Breast epithelium (tissue), 4 donors: ENCODE data around the gene C6orf132. TPM values are rescaled to one million over a fixed set of nuclear protein-coding genes. Genes with fewer than 3 reads are reported as not detected.
A peak's percentile ranks its signal among the peaks of the same experiment; 100 is the strongest.

ENCODE experiments used
- DNase-seq, 2 donors: peaks; one replicate each; pipeline ENCODE4 v3.0.0-alpha.2; 2019; ENCODE audit warnings: low spot score in 2 of 2
- H3K27ac ChIP-seq, 2 donors: fragments of 200-600 bp; sonication (generic) in 1 of 2; one replicate each; pipeline ENCODE4 v1.5.1; 2016 to 2019; ENCODE audit warnings: mild to moderate bottlenecking in 1 of 2
- H3K27me3 ChIP-seq, 2 donors: fragments of 200-600 bp; sonication (generic) in 1 of 2; one replicate each; pipeline versions ENCODE4 v1.5.1 to v1.6.0; 2017 to 2019; ENCODE audit warnings: control low read depth in 1 of 2, mild to moderate bottlenecking in 1 of 2
- H3K36me3 ChIP-seq: fragments of 200-600 bp; one replicate; pipeline ENCODE4 v1.5.1; 2019
- H3K4me1 ChIP-seq, 2 donors: fragments of 200-600 bp; sonication (generic); one replicate each; pipeline ENCODE4 v1.5.1; 2016 to 2019; ENCODE audit warnings: control low read depth in 1 of 2
- H3K4me3 ChIP-seq, 3 donors: fragments of 200-600 bp; sonication (generic); 1 replicate in 2 of 3; 2 replicates in 1 of 3; pipeline ENCODE4 v1.5.1; 2016 to 2019; ENCODE audit warnings: mild to moderate bottlenecking in 3 of 3, moderate library complexity in 2 of 3
- H3K9me3 ChIP-seq, 2 donors: fragments of 200-600 bp; sonication (generic) in 1 of 2; one replicate each; pipeline ENCODE4 v1.5.1; 2016 to 2019; ENCODE audit warnings: control low read depth in 1 of 2
- POLR2A ChIP-seq: fragments of 450-650 bp; IDR thresholded peaks from one replicate; pipeline ENCODE4 v1.6.1; 2016; ENCODE audit warnings: antibody characterized with exemption, mild to moderate bottlenecking, moderate library complexity
- POLR2AphosphoS5 ChIP-seq, 3 donors: sonication (generic); formaldehyde crosslinking; IDR thresholded peaks; one replicate each; pipeline ENCODE4 v1.6.1; 2017; ENCODE audit warnings: antibody characterized with exemption in 3 of 3
- intact Hi-C: fragments of 100-400 bp; cut with DNase I; formaldehyde crosslinking; loops from one replicate; pipeline ENCODE4 v1.15.1; 2023; ENCODE audit warnings: low total_unique reads
- total RNA-seq, 3 donors: library from RNA; depleted of rRNA; stranded (reverse); fragments of >200 nt; gene quantifications; one replicate each; pipeline ENCODE4 v1.1.0, GENCODE V29; 2016
- TF ChIP-seq, protein P1 (sequence below), 3 donors: fragments of 450-650 bp; IDR thresholded peaks; one replicate each; pipeline ENCODE4 v1.5.1; 2016 to 2017; ENCODE audit warnings: antibody characterized with exemption in 3 of 3, mild to moderate bottlenecking in 3 of 3, moderate library complexity in 3 of 3

C6orf132 gene
- total RNA-seq, 3 donors from 2014 or later = 4.2 to 20.2 (median 10.2) TPM

DNA sequence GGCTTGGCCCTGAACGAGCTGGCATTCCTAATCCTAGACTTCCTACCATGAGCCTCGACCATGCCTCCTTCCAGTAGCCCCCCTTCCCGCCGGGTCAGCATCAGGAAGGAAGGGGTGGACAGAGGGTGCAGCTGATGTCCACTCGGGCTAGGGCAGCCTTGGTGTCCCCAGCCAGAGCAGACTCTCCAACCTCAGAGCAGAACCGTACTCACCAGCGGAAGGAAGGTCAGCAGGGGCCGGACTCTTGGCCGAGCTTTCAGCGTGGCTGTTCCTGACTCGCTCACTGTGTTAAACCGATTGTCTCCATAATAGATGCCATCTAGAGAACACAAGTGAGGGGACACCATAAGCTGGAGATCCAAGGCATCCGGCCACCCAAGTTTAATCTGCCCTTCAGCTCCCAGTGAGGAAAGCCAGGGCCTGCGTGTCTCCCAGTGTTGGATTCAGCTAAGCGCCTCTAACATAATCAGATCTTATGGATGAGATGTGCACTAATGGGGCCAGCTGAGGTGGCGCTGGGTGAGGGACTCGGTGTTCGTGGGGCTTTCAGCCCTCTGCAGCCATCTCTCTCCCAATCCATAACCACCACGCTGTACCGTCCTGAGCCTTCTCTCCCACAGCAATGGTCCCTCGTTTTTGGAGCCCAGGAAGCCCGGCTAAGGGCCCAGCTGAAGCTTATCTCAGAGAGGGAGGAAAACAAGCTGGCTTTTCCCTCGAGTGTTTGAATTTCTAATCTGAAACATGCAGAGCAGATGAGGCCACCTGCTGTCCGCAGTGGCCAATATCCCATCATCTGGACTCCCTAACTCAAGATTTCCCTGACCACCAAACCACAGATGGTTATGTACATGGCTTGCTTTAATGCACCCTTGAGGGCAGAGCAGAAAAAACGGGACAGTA, 13.7 kb downstream of the C6orf132 start:
- Histone ChIP-seq H3K4me1 (peaks cover 0 to 2% of the 10 kb centered on the region in 2 donors), H3K36me3 (no peaks in the 10 kb centered on the region), H3K9me3 (no peaks in the 10 kb centered on the region), H3K27me3 (no peaks in the 10 kb centered on the region), H3K27ac (no peak overlapping the region), H3K4me3 (no peak overlapping the region)
- no peak for DNase-seq
- TF ChIP-seq POLR2AphosphoS5 (IDR thresholded peaks at IDR 0.05) (no peak), POLR2A (no peak)
- TF ChIP-seq, protein P1, sequence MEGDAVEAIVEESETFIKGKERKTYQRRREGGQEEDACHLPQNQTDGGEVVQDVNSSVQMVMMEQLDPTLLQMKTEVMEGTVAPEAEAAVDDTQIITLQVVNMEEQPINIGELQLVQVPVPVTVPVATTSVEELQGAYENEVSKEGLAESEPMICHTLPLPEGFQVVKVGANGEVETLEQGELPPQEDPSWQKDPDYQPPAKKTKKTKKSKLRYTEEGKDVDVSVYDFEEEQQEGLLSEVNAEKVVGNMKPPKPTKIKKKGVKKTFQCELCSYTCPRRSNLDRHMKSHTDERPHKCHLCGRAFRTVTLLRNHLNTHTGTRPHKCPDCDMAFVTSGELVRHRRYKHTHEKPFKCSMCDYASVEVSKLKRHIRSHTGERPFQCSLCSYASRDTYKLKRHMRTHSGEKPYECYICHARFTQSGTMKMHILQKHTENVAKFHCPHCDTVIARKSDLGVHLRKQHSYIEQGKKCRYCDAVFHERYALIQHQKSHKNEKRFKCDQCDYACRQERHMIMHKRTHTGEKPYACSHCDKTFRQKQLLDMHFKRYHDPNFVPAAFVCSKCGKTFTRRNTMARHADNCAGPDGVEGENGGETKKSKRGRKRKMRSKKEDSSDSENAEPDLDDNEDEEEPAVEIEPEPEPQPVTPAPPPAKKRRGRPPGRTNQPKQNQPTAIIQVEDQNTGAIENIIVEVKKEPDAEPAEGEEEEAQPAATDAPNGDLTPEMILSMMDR (IDR thresholded peaks at IDR 0.05) = no peak
- intact Hi-C loops = no loop called here

DNA sequence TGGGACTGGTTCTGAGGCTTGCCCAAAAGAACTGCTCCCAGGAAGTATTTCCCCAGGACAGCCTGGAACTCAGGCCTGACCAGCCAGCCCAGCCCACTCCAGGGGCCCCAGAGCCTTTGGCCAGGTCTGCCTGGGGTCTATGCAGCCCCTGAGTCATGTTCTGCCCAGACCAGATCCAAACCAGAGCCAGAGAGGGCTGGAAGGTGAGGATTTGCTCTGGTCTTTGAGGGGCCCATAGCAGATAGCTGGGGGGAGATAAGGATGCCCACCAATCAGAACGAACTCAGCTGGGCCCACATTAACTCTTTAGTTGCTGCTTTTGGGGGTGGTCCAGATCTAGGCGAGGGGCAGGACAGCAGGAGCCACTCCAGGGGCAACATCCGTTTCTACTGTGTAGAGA, 16.8 kb downstream of the C6orf132 start:
- Histone ChIP-seq H3K27me3 (no peaks in the 10 kb centered on the region), H3K4me1 (peaks cover 0 to 6% of the 10 kb centered on the region in 2 donors), H3K36me3 (no peaks in the 10 kb centered on the region), H3K27ac (peak overlapping the region; percentile 14 to 94), H3K4me3 (no peak overlapping the region), H3K9me3 (no peaks in the 10 kb centered on the region)
- intact Hi-C loops = no loop called here
- DNase-seq = no peak
- TF ChIP-seq POLR2AphosphoS5 (IDR thresholded peaks at IDR 0.05) (no peak), POLR2A (no peak)
- TF ChIP-seq, protein P1 (IDR thresholded peaks at IDR 0.05) = no peak

DNA sequence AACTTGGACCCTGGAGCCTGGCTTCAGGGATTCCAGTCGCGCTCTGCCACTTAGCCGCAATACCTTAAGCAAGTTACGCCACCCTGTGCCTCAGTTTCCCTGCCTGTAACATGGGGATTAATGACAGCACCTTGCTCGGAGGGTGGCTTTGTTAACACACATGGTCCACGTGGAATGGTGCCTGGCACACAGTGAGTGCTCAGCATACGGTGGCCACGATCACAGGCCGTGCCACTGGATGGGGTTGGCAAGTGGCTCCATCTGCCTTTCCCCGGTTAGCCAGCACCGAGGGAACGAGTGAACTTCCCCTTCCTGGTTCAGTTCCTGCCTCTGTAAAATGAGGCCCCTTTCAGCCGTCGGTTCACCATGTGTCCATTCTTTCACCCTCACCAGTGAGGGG, 17.2 kb downstream of the C6orf132 start:
- Histone ChIP-seq H3K36me3 (no peaks in the 10 kb centered on the region), H3K27me3 (no peaks in the 10 kb centered on the region), H3K4me3 (no peak overlapping the region), H3K9me3 (no peaks in the 10 kb centered on the region), H3K4me1 (peaks cover 0 to 6% of the 10 kb centered on the region in 2 donors), H3K27ac (peak overlapping the region; percentile 14 to 94)
- no peak for TF ChIP-seq POLR2AphosphoS5 (IDR thresholded peaks at IDR 0.05)
- TF ChIP-seq POLR2A = no peak
- TF ChIP-seq, protein P1 (IDR thresholded peaks at IDR 0.05) = no peak
- DNase-seq = no peak
- intact Hi-C loops = no loop called here

DNA sequence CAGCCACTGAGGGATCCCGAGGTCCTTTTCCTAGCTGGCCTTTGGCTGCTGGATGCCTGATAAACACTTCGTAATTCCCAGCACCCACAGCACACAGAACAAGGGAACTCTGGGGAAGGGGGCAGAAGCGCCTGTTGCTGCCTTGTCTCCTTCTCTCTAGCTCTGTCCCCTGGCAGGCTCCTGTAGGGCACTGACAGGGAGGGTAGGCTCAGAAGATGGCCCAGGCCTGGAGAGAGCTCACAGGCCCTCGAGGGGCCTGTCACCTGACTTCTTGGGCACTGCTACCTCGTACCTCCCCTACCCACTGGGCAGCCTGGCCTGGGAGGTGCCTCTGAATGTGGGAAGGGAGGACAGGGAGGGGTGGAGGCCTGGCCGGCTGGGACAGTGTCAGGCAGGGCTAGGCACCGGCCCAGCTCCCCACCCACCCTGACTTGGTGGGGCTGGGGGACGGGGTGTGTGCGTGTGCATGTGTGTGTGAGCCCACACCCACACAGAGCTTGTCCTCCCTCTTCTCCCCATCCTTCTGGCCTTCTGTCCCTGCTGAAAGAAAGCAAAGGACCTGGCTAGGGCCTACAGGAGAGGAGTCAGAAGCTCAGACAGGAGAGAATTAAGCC, 18.1 kb downstream of the C6orf132 start:
- no peaks in the 10 kb centered on the region for H3K27me3 ChIP-seq
- no peaks in the 10 kb centered on the region for H3K36me3 ChIP-seq
- TF ChIP-seq POLR2AphosphoS5 (IDR thresholded peaks at IDR 0.05) (no peak), POLR2A (no peak)
- TF ChIP-seq, protein P1 (IDR thresholded peaks at IDR 0.05) = no peak
- no peak for DNase-seq
- H3K27ac ChIP-seq = peak overlapping the region; percentile 90 to 94
- no peaks in the 10 kb centered on the region for H3K9me3 ChIP-seq
- no peak overlapping the region for H3K4me3 ChIP-seq
- intact Hi-C loops = no loop called here
- peaks cover 0 to 6% of the 10 kb centered on the region in 2 donors for H3K4me1 ChIP-seq
